GM12878 (cell line): Measurements from ENCODE around the gene CUEDC1. TPM values are rescaled to one million over a fixed set of nuclear protein-coding genes. Genes with fewer than 3 reads are reported as not detected.
A peak's percentile ranks its signal among the peaks of the same experiment; 100 is the strongest.

Experiments
- BACH1 ChIP-seq: fragments of 450-650 bp; IDR thresholded peaks from 2 replicates; pipeline ENCODE4 v1.6.1; 2017; ENCODE audit warnings: mild to moderate bottlenecking, borderline replicate concordance
- CBFB ChIP-seq: IDR thresholded peaks from 2 replicates; pipeline ENCODE4 v1.6.1; 2016; ENCODE audit warnings: antibody characterized with exemption, low read depth
- EGR1 ChIP-seq, 2 experiments: IDR thresholded peaks; 1 replicate in 1 of 2; 2 replicates in 1 of 2; pipeline ENCODE4 v1.6.1; 2011 to 2012; ENCODE audit warnings: low read depth in 2 of 2, low read length in 2 of 2, borderline replicate concordance in 1 of 2, mild to moderate bottlenecking in 1 of 2, moderate library complexity in 1 of 2
- EP300 ChIP-seq, 2 experiments: fragments of 150-350 bp in 1 of 2; IDR thresholded peaks; 2 replicates each; pipeline ENCODE4 v1.6.1; 2011 to 2012; ENCODE audit warnings: low read depth in 2 of 2, low read length in 2 of 2, borderline replicate concordance in 1 of 2, improper control_type of control experiment in 1 of 2, inconsistent platforms in 1 of 2; ENCODE audit not compliant: control insufficient read depth in 1 of 2
- EZH2 ChIP-seq: IDR thresholded peaks from 2 replicates; pipeline ENCODE4 v1.6.1; 2012; ENCODE audit warnings: low read depth, mild to moderate bottlenecking, control low read depth, inconsistent platforms, low read length, borderline replicate concordance; ENCODE audit not compliant: control insufficient read depth
- KLF5 ChIP-seq: fragments of 450-650 bp; IDR thresholded peaks from 2 replicates; pipeline ENCODE4 v1.6.1; 2014; ENCODE audit warnings: mild to moderate bottlenecking; ENCODE audit not compliant: partially characterized antibody
- NBN ChIP-seq: fragments of 450-650 bp; IDR thresholded peaks from 2 replicates; pipeline ENCODE4 v1.6.1; 2016
- PML ChIP-seq: IDR thresholded peaks from 2 replicates; pipeline ENCODE4 v1.6.1; 2012; ENCODE audit warnings: low read length, inconsistent platforms
- RAD21 ChIP-seq: IDR thresholded peaks from 2 replicates; pipeline ENCODE4 v1.6.1; 2011; ENCODE audit warnings: mild to moderate bottlenecking, low read depth, low read length, moderate library complexity; ENCODE audit not compliant: insufficient read depth
- SIN3A ChIP-seq: IDR thresholded peaks from 2 replicates; pipeline ENCODE4 v1.6.1; 2012; ENCODE audit warnings: low read depth, low read length, improper control_type of control experiment
- SUZ12 ChIP-seq: fragments of 200-600 bp; sonication (generic); IDR thresholded peaks from one replicate; pipeline ENCODE4 v1.6.1; 2018; ENCODE audit warnings: antibody characterized with exemption, mild to moderate bottlenecking; ENCODE audit not compliant: unreplicated experiment
- ZNF384 ChIP-seq: IDR thresholded peaks from 2 replicates; pipeline ENCODE4 v1.6.1; 2012; ENCODE audit warnings: low read depth, mild to moderate bottlenecking, low read length, improper control_type of control experiment, borderline replicate concordance
- polyA plus RNA-seq, 11 experiments: library from polyadenylated mRNA; depleted of rRNA in 4 of 11; unstranded in 6 of 11; stranded (reverse) in 5 of 11; fragments of >200 nt; fragmentation: Nextera tagmentation in 4 of 11; fragmentation: Illumina TruSeq in 1 of 11; extraction: Ambion mirVana in 4 of 11; extraction: Trizol in 1 of 11; gene quantifications; 1 replicate in 1 of 11; 2 replicates in 10 of 11; pipeline versions ENCODE4 v1.2.1 to v1.2.3, GENCODE V29; 2011 to 2016; ENCODE audit warnings: inconsistent platforms in 2 of 11, missing spikeins in 2 of 11, low read depth in 1 of 11
- total RNA-seq, 4 experiments: library from RNA; depleted of rRNA in 3 of 4; stranded (reverse); fragments of >200 nt in 3 of 4; fragmentation: Illumina TruSeq in 1 of 4; extraction: Trizol in 1 of 4; gene quantifications; 2 replicates each; pipeline versions ENCODE4 v1.2.1 to v1.2.3, GENCODE V29; 2013 to 2021
- TF ChIP-seq, protein P1 (sequence below): fragments of 450-650 bp; IDR thresholded peaks from 2 replicates; pipeline ENCODE4 v1.6.1; 2017; ENCODE audit warnings: mild to moderate bottlenecking, low read depth, inconsistent platforms; ENCODE audit not compliant: poor library complexity, severe bottlenecking
- TF ChIP-seq, protein P2 (sequence below): fragments of 450-650 bp; formaldehyde crosslinking; IDR thresholded peaks from 2 replicates; pipeline ENCODE4 v1.4.0; 2022; ENCODE audit warnings: mild to moderate bottlenecking, moderate library complexity
- TF ChIP-seq, protein P3 (sequence below): fragments of 450-650 bp; IDR thresholded peaks from 2 replicates; pipeline ENCODE4 v1.6.1; 2018; ENCODE audit warnings: borderline replicate concordance, mild to moderate bottlenecking; ENCODE audit not compliant: partially characterized antibody
- TF ChIP-seq, protein P4 (sequence below): fragments of 450-650 bp; formaldehyde crosslinking; IDR thresholded peaks from 2 replicates; pipeline ENCODE4 v1.4.0; 2020; ENCODE audit warnings: mild to moderate bottlenecking, moderate library complexity

The CUEDC1 gene
- total and polyA plus RNA-seq, 10 of the 15 experiments (the other 5 are each of a cell fraction or from before 2014, with no cell fraction given): 0.24 to 7.4 (median 1.8) TPM

DNA sequence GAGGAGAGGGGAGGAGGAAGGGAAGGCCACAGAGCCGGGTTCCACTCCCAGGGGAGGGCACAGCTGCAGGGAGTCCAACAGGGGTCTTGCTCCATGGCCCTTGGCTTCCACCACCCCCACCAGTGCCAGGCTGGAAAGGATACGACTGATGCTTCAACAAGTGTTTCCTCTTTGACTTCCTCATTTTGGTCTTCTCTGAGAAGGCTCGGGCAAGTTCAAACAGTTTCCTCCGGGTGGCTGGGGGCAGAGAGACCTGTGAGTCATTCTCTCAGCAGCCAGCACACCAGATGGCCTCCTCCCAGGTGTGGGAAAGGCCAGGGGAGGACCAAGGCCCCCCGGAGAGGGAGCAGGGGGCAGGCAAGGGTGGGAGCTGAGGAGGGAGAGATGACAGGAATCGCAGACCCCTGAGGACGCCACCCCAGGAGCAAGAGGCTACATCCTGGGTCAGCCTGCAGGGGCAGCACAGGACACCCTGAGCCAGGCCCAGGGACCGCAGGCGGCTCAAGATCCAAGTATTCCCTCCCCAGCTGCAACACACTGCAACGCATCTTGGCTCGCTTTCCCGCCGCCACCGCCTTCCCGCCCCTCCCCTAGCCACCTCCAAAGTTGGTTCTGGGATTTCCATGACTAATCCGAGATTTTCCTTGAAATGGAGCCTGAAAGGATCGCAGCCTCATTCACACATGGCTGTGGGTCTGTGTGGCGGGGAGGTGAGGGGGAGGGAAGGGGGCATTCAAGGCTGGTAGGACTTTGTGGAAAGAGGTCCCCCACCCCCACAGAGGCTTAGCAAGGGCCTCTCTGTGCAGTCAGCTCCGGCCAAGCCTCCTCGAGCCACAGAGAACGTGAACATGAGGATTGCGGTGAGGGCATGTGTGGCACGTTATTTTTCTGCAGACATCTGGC is 87.0 kb downstream of the CUEDC1 start (continued):
- TF ChIP-seq SUZ12: no peak
- TF ChIP-seq, protein P1, sequence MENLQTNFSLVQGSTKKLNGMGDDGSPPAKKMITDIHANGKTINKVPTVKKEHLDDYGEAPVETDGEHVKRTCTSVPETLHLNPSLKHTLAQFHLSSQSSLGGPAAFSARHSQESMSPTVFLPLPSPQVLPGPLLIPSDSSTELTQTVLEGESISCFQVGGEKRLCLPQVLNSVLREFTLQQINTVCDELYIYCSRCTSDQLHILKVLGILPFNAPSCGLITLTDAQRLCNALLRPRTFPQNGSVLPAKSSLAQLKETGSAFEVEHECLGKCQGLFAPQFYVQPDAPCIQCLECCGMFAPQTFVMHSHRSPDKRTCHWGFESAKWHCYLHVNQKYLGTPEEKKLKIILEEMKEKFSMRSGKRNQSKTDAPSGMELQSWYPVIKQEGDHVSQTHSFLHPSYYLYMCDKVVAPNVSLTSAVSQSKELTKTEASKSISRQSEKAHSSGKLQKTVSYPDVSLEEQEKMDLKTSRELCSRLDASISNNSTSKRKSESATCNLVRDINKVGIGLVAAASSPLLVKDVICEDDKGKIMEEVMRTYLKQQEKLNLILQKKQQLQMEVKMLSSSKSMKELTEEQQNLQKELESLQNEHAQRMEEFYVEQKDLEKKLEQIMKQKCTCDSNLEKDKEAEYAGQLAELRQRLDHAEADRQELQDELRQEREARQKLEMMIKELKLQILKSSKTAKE: no peak
- TF ChIP-seq EZH2: no peak
- TF ChIP-seq, protein P2, sequence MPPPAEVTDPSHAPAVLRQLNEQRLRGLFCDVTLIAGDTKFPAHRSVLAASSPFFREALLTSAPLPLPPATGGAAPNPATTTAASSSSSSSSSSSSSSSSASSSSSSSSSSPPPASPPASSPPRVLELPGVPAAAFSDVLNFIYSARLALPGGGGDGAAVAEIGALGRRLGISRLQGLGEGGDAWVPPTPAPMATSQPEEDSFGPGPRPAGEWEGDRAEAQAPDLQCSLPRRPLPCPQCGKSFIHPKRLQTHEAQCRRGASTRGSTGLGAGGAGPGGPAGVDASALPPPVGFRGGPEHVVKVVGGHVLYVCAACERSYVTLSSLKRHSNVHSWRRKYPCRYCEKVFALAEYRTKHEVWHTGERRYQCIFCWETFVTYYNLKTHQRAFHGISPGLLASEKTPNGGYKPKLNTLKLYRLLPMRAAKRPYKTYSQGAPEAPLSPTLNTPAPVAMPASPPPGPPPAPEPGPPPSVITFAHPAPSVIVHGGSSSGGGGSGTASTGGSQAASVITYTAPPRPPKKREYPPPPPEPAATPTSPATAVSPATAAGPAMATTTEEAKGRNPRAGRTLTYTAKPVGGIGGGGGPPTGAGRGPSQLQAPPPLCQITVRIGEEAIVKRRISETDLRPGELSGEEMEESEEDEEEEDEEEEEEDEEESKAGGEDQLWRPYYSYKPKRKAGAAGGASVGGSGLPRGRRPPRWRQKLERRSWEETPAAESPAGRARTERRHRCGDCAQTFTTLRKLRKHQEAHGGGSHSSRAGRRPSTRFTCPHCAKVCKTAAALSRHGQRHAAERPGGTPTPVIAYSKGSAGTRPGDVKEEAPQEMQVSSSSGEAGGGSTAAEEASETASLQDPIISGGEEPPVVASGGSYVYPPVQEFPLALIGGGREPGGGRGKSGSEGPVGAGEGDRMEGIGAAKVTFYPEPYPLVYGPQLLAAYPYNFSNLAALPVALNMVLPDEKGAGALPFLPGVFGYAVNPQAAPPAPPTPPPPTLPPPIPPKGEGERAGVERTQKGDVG (CRISPR knock-in tag): no peak
- TF ChIP-seq EGR1 (IDR thresholded peaks at IDR 0.05; ENCODE audit: borderline replicate concordance in 1 of 2, low read depth in 2 of 2, low read length in 2 of 2): 0 out of 3 replicates have a peak, but pooled peaks of 1 of the 2 experiments have one; percentile 19
- no peak for TF ChIP-seq SIN3A
- TF ChIP-seq PML: no peak
- no peak for TF ChIP-seq CBFB
- TF ChIP-seq NBN: 0 out of 2 replicates have a peak, but pooled peaks have one; percentile 19
- TF ChIP-seq ZNF384: no peak
- no peak for TF ChIP-seq BACH1
- TF ChIP-seq, protein P3, sequence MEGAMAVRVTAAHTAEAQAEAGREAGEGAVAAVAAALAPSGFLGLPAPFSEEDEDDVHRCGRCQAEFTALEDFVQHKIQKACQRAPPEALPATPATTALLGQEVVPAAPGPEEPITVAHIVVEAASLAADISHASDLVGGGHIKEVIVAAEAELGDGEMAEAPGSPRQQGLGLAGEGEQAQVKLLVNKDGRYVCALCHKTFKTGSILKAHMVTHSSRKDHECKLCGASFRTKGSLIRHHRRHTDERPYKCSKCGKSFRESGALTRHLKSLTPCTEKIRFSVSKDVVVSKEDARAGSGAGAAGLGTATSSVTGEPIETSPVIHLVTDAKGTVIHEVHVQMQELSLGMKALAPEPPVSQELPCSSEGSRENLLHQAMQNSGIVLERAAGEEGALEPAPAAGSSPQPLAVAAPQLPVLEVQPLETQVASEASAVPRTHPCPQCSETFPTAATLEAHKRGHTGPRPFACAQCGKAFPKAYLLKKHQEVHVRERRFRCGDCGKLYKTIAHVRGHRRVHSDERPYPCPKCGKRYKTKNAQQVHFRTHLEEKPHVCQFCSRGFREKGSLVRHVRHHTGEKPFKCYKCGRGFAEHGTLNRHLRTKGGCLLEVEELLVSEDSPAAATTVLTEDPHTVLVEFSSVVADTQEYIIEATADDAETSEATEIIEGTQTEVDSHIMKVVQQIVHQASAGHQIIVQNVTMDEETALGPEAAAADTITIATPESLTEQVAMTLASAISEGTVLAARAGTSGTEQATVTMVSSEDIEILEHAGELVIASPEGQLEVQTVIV: no peak
- no peak for TF ChIP-seq KLF5
- TF ChIP-seq EP300 (IDR thresholded peaks at IDR 0.05; ENCODE audit: borderline replicate concordance in 1 of 2, control insufficient read depth in 1 of 2, low read depth in 2 of 2, low read length in 2 of 2): no peak
- TF ChIP-seq RAD21: no peak
- TF ChIP-seq, protein P4, sequence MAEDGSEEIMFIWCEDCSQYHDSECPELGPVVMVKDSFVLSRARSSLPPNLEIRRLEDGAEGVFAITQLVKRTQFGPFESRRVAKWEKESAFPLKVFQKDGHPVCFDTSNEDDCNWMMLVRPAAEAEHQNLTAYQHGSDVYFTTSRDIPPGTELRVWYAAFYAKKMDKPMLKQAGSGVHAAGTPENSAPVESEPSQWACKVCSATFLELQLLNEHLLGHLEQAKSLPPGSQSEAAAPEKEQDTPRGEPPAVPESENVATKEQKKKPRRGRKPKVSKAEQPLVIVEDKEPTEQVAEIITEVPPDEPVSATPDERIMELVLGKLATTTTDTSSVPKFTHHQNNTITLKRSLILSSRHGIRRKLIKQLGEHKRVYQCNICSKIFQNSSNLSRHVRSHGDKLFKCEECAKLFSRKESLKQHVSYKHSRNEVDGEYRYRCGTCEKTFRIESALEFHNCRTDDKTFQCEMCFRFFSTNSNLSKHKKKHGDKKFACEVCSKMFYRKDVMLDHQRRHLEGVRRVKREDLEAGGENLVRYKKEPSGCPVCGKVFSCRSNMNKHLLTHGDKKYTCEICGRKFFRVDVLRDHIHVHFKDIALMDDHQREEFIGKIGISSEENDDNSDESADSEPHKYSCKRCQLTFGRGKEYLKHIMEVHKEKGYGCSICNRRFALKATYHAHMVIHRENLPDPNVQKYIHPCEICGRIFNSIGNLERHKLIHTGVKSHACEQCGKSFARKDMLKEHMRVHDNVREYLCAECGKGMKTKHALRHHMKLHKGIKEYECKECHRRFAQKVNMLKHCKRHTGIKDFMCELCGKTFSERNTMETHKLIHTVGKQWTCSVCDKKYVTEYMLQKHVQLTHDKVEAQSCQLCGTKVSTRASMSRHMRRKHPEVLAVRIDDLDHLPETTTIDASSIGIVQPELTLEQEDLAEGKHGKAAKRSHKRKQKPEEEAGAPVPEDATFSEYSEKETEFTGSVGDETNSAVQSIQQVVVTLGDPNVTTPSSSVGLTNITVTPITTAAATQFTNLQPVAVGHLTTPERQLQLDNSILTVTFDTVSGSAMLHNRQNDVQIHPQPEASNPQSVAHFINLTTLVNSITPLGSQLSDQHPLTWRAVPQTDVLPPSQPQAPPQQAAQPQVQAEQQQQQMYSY (CRISPR knock-in tag): no peak
